HCEC 1CT (cell line): ENCODE results near the gene AK1.

ENCODE experiments used
- DNase-seq: peaks from one replicate; pipeline ENCODE4 v3.0.0-alpha.2; 2017

Gene AK1

GRCh38 chr9:127877566-127877998, at the start of gene AK1:
TSS of gene AK1 (minus strand) at chr9:127877675. CDS start at chr9:127874617, 3,058 bp downstream.
- DNase-seq, result peak; percentile 49

- DNase-seq, result no peak
These were observed 49.4 kb upstream of the AK1 start for GRCh38 chr9:127926906-127927200.

GRCh38 chr9:127925959-127926905, 48.8 kb upstream of the AK1 start:
- no peak for DNase-seq

DNA sequence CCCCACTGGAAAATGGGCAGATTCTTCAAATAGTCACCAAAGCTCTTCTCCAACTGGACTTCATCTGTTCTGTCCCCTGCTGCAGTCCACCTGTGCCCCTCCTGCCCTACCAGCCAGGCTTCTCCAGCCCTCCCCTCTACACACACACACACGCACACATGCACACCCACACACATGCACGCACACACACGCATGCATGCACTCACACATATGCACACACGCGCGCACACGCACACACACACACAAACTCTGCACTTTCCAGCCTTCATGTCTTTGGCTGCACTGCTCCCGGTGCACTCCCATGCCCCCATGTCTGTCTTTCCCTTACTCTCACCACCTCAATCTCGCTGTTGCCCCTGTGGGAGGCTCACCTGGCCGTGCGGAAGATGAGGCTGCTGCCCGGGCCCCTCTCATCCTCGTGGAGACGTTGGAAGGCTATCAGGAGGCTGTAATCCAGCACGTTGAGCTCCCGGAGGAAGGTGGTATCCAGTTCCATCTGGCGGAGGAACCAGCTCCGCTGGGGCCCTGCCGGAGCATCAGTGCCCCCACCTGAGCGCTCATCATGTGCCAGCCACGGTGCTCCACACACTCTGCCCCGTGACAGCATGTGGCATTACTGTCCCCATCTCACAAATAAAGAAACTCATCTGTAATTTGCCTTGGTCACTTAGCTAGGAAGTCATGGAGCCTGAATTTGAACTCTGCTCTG, 47.4 kb upstream of the AK1 start:
- no peak for DNase-seq

- peak; percentile 95 for DNase-seq
These were observed 46.3 kb upstream of the AK1 start for GRCh38 chr9:127923771-127924170.

DNA sequence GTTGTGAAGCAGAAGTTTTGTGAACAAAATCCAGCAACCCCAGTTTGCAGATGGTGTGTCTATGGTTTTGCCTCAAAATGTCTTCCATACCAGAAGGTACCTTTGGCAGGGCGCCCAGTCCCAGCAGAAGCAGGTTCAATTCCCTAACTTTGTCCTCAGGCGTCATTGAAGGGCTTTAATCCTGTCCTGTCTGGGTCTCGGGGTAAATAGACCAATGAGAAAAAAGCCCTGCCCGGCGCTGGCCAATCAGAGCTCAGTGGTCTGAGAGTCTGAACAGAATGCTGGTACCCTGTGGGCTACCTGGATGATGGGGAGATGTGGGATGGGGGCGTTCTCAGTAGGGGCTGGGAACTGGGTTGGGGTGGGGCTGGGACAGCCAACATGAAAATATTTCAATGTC, 45.6 kb upstream of the AK1 start:
- no peak for DNase-seq

- DNase-seq, result peak; percentile 54
These were observed 44.2 kb upstream of the AK1 start for GRCh38 chr9:127921557-127922120.

DNA sequence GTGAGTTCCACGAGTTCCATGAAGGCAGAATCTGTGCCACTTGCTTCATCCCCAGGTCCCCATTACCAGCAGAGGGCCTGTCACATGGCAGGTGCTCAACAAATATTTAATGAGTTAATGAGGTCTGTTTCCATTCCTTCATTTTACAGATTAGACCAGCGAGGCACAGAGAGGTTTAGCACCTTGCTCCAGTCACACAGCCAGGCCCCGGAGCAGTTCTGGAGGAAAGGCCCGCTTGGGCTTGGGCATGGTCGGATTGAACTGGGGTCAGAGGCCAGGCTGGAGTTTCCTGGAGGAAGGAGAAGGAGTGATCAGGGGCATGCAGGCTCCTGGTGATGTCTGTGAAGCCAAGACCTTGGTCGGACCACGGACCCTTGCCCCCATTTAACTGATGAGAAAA, 43.3 kb upstream of the AK1 start:
- DNase-seq, result no peak

GRCh38 chr9:127919253-127919815, 41.9 kb upstream of the AK1 start:
- peak; percentile 99 for DNase-seq

- peak; percentile 42 for DNase-seq
These were observed 41.0 kb upstream of the AK1 start for GRCh38 chr9:127918183-127919107.

DNA sequence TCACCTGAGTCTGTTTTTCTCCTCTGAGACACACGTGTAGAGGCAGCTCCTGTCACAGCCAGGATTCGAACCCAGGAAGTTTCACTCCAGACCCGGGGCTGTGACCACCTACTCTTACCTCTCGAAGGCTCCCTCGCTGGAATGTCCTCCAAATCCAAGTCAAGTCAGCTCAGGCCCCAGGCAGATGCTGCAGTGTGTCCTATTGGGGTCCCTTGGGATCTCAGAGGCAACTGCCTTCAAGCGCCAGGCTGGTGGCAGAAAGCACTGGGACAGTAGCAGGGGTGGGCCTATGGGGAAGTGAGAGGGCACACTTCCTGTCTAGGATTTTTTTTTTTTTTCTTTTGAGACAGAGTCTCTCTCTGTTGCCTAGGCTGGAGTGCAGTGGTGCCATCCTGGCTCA, 40.1 kb upstream of the AK1 start:
- DNase-seq, result no peak

DNA sequence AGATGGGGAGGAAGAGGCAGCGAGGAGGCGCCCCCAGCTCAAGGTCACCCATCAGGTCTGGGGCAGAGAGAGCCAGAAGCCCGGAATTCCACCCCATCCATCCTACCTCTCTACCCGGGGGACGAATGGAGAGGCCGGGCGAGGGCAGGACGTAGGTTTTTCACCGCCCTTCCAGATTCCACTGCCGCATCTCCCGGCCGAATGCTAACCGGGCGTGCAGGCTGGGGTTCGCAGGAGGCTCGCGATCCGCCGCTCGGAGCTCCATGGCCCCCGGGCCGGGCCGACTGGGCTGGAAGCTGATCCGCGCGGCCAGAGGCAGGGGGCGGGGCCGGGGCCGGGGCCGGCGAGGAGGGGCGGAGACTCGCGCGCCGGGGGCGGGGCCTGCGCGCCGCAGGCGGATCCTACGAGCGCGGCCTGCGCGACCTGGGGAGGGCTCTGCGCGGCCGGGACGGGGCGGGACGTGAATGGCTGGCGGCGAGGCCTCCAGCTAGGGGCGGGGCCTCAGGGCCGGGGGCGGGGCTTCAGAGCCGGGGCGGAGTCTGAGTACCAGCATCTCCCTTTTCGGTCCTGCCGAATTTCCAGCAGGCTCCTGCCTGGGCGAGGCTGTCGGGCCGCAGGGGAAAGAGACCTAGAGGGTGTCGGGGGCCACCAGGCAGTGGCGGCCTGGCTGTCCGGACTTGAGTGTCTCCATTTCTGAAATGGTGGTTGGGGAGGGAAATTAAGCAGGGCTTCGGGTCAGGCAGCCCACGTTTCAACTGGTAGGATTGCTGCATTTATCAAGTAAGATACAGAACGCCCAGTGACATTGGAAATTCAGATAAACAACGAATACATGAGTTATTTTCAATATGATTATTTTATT, 39.5 kb upstream of the AK1 start, which contains the start of gene ST6GALNAC4:
ST6GALNAC4 (minus strand) TSS at position 322 of the 862 bp plus-strand sequence. CDS start 622 bp downstream, outside the sequence.
- peak; percentile 90 for DNase-seq

DNA sequence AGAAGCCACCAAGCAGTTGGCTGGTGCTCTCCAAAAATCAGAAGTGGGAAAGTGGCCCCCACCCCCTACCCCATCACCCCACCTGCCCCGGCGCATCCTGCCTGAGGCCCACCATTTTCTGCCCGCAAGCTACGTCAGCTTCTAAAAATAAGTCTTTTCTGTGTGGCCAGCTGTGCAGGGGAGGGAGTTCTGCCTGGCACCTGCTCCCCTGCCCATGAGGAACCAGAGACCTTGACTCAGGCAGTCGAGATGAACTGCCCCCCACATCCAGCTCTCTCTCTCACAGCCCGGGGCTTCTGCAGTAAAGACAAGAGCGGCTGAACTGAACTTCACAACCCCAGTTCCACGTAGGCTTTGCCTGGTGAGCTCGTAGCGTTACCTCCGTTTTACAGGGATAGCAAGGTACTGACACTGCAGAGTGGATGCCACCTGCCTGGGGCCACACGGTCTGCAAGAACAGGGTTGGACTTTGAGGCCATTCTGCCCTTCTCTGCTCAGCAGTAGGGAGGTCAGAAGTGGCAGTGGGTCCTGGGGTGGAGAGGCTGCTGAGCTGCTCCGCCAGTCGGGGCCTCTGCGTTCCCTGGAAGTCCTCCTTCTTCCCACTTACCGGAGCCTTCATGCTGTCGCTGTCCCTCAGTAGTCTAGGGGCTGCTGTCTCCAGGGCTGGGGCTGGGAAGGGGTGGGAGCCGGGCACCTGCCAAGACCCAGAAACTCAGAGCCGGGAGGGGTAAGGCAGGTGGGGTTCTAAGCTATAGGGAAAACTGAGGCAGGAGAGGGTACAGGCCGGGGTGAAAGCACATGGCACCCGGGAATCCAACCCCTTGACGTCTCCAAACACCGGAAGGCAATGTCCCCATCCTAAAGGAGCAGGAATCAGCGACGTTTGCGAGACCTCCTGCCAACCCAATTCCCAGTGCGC, 38.6 kb upstream of the AK1 start:
- DNase-seq, result no peak

DNA sequence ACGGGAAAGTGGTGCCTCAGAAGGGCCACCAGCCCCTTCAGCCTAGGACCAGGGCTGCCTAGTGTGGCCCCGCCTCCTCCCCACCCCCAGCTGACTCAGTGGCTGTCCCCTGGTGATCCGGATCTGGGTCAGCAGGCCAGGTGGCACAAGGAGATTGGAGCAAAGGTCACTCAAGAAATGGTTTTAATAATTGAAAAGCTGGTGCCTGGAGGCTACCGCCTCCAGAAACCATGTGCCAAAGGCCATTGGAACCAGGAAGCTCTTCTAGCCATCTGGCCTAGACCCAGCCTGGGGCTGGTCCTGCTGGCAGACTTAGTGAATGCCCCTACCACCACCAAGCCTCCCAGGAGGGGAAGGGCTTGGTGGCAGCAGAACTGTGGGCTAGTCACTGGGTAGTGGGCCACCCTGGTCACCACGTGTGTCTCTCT, 37.9 kb upstream of the AK1 start:
- no peak for DNase-seq

- no peak for DNase-seq
These were observed 36.2 kb upstream of the AK1 start for GRCh38 chr9:127913682-127914081.

DNA sequence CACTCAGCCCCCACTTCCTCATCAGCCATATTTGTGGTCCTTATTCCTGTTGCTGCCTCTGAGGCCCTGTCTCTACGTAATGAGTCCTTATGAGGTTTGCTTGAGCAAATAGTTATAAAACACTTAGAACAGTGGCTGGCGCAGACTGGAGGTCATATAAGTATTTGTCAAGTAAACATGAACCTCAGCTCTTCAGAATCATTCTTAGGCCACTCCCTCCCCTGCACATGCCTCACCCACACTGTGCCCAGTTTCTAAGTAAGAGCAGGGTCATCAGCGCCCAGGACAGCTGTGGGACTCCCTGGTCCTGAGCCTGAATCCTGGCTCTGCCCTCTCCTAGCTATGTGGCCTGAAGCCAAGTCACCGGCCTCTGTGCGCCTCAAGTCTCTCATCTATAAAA, 35.4 kb upstream of the AK1 start:
- no peak for DNase-seq

DNA sequence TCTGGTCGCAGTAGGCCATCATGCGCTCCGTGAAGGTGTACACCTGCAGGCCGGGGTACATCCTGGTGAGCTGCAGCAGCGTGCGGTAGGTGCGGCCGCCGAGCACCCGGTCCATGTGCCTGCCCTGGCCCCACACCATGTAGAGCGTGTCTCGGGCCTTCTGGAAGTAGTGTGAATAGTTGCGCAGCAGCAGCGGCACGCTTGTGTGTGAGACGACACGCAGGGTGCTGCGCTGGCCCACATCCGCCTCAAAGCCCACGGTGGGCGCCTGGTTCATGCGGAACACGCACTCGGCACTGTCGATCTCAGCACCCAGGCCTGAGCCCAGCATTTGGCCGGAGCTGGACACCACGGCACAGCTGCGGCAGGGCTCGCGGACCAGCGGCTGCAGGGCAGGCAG, 34.8 kb upstream of the AK1 start:
- no peak for DNase-seq

DNA sequence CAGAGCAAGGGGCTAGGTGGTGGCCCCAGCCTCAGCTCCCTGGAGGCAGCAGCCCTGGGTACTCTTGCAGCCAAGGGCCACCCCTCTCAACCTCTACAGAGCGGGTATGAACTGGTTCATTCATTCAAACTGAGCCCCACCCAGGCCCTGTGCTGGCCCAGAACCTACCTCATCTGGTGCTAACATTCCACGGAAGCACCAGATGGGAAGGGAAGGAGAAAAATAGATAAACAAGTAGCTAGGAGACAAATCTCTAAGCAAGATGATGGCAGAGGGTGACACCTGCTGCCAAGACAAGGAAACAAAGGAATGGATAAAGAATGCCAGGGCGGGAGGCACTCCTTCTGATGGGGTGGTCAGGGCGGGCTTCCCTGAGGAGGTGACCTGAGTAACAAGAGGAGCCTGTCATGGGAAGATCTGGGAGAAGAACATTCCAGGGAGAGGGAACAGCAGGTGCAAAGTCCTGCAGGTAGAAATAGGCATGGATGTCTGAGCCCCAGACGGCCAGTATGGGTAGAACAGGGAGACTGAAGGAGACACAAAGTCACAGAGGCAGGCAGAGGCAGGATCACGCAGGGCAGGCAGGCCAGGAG, 33.2 kb upstream of the AK1 start:
- DNase-seq, result no peak

DNA sequence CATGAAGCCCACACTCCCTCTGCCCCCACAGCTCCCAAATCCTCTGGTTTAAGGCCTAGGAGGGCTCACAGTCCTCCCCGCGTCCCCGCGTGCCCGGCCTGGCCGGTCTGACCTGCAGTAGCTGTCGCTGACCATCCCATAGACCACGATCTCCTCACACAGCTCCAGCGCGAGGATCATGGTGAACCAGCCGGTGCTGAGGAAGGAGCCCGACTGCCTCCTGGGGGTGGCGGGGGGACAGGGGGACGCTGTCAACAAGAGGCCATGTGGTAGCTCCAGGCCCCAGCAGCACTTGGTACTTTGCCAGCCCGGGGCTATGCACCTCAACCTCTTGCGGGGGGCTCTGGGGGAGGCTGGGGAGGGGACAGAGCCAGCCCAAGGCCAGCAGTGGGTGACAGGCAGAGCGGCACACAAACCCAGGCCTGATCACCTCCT, 32.4 kb upstream of the AK1 start:
- DNase-seq, result no peak

- no peak for DNase-seq
These were observed 31.1 kb upstream of the AK1 start for GRCh38 chr9:127908660-127908926.
